NCI-H2029 (cell line): ENCODE measurements around the gene FAM83D.
"Not testable (repeated sequence)": the region's sequence is repeated elsewhere in the genome, so short reads cannot be mapped to it uniquely, and the experiment has no call there.

Experiments
- DNase-seq: peaks from one replicate; lab custom pipeline; 2025; lab: John Stamatoyannopoulos, UW

The FAM83D gene

GRCh38 chr20:38935285-38935684 lies 9.1 kb downstream of the FAM83D start:
- no peak for DNase-seq

GRCh38 chr20:38935967-38936407 lies 9.8 kb downstream of the FAM83D start:
- no peak for DNase-seq

- DNase-seq: no peak
Measured at GRCh38 chr20:38937000-38937399, 10.8 kb downstream of the FAM83D start.

- DNase-seq: peak; percentile 59
Measured at GRCh38 chr20:38937978-38938473, 11.8 kb downstream of the FAM83D start.

- no peak for DNase-seq
Measured at GRCh38 chr20:38939686-38940085, 13.5 kb downstream of the FAM83D start.

- DNase-seq: no peak
Measured at GRCh38 chr20:38940644-38941043, 14.4 kb downstream of the FAM83D start.

- peak; percentile 40 for DNase-seq
Measured at GRCh38 chr20:38941726-38942389, 15.6 kb downstream of the FAM83D start.

GRCh38 chr20:38945012-38945411 lies 18.8 kb downstream of the FAM83D start:
- no peak for DNase-seq

GRCh38 chr20:38946836-38947235 lies 20.6 kb downstream of the FAM83D start:
- no peak for DNase-seq

- no peak for DNase-seq
Measured at GRCh38 chr20:38947931-38948362, 21.7 kb downstream of the FAM83D start.

GRCh38 chr20:38950254-38950653 lies 24.0 kb downstream of the FAM83D start:
- DNase-seq: no peak

- DNase-seq: no peak
Measured at GRCh38 chr20:38951611-38952010, 25.4 kb downstream of the FAM83D start.

- DNase-seq: no peak
Measured at GRCh38 chr20:38952153-38952552, 25.9 kb downstream of the FAM83D start.

GRCh38 chr20:38953630-38954340 lies 27.6 kb downstream of the FAM83D start:
- DNase-seq: no peak

GRCh38 chr20:38957235-38957876 lies 31.1 kb downstream of the FAM83D start:
- no peak for DNase-seq

GRCh38 chr20:38957915-38958485 lies 31.8 kb downstream of the FAM83D start:
- DNase-seq: no peak

GRCh38 chr20:38960187-38960687 lies 34.0 kb downstream of the FAM83D start:
- DNase-seq: not testable (repeated sequence)

- no peak for DNase-seq
Measured at GRCh38 chr20:38961530-38962043, 35.4 kb downstream of the FAM83D start.

- peak; percentile 95 for DNase-seq
Measured at GRCh38 chr20:38962044-38962927, 36.1 kb downstream of the FAM83D start, which contains the start of gene DHX35. DHX35 (plus strand) TSS chr20:38962344; CDS start chr20:38962368, 24 bp downstream.

- no peak for DNase-seq
Measured at GRCh38 chr20:38962928-38963401, 36.7 kb downstream of the FAM83D start.

GRCh38 chr20:38963745-38964144 lies 37.5 kb downstream of the FAM83D start:
- DNase-seq: no peak
